ENCODE measurements around the gene TMCC2. TPM values are rescaled to one million over a fixed set of nuclear protein-coding genes. Genes with fewer than 3 reads are reported as not detected.
A peak's percentile ranks its signal among the peaks of the same experiment; 100 is the strongest.

TMCC2 gene
- total RNA-seq, 1 donor from 2014 or later: 6.2 TPM

DNA sequence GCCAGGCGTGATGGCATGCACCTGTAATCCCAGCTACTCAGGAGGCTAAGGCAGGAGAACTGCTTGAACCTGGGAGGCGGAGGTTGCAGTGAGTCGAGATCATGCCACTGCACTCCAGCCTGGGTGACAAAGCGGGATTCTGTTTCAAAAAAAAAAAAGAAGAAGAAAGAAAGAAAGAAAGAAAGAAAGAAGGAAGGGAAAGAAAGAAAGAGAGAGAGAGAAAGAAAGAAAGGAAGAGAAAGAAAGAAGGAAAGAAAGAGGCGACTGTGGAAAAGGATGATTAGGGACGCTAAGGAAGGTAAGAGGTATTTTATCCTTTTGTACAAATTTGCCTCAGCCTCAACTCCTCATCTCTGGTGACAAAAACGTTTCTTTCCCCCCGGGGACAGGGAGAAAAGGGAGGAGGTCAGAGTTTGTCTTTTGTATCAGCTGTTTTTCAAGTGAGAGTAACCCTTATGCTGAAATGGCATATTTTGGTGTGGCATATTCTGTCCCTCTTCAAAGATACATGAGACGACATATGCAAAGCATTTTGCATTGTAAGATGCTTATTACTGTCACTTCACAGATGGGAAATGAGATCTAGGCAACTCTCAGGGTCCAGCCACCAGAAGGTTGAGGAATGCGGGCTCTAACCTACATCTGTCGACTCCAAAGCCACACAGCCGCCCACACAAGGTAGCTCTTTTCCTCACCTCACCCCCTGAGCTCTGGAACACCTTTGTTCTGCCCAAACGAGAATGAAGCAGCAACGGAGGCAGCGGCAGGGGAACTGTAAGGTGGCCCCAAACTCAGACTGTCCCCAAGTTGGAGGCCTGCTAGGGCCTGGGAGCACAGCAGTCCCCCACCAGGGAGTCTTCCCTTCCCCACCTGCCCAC is 55.8 kb downstream of the TMCC2 start:
- Mint-ChIP-seq H3K27ac (peak overlapping the region; percentile 96), H3K27me3 (no peaks in the 10 kb centered on the region), H3K9me3 (no peaks in the 10 kb centered on the region), H3K4me3 (no peak overlapping the region), H3K36me3 (no peaks in the 10 kb centered on the region), H3K4me1 (ENCODE audit: unreplicated experiment) (peaks cover 35% of the 10 kb centered on the region)
- TF ChIP-seq, protein P1, sequence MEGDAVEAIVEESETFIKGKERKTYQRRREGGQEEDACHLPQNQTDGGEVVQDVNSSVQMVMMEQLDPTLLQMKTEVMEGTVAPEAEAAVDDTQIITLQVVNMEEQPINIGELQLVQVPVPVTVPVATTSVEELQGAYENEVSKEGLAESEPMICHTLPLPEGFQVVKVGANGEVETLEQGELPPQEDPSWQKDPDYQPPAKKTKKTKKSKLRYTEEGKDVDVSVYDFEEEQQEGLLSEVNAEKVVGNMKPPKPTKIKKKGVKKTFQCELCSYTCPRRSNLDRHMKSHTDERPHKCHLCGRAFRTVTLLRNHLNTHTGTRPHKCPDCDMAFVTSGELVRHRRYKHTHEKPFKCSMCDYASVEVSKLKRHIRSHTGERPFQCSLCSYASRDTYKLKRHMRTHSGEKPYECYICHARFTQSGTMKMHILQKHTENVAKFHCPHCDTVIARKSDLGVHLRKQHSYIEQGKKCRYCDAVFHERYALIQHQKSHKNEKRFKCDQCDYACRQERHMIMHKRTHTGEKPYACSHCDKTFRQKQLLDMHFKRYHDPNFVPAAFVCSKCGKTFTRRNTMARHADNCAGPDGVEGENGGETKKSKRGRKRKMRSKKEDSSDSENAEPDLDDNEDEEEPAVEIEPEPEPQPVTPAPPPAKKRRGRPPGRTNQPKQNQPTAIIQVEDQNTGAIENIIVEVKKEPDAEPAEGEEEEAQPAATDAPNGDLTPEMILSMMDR (conservative IDR thresholded peaks at IDR 0.05): no peak
- no peak for DNase-seq (ENCODE audit: extremely low spot score, unreplicated experiment)

DNA sequence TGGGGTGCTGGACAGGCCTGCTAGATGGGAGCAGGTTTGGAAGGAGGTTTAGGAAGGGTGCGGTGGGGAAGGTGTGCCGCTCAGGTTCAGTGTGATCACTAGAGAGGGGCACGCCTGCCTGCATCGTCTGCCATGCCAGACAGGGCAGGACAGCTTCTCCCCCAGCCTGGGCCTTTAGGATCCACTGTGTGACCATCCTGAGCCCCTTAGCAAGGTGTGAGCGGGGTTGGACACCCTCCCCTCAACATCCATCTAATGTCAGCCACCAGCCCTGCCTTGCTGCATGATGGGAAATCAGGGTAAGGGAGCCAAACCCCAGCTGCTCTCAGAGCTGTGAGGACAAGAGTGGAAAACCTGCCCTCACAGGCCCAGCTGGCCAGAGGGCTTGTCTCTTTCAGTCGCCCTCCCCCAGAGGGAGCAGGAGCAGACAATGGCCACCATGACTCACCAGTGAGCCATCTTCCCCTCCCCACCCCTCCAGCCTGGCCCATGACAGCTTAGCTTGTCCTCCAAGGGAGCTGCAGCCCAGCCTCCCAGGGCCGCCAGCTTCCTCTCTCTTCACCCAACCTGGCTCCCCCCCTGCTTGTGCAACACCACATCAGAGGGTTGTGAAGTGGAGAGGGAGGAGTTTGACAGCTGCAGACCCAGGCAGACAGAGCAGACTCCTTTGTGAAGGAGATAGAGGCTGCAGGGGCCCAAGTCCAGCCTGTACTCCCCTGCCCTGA is 56.8 kb downstream of the TMCC2 start:
- TF ChIP-seq, protein P1 (conservative IDR thresholded peaks at IDR 0.05): no peak
- peaks cover 35% of the 10 kb centered on the region for H3K4me1 Mint-ChIP-seq (ENCODE audit: unreplicated experiment)
- H3K9me3 Mint-ChIP-seq: no peaks in the 10 kb centered on the region
- no peaks in the 10 kb centered on the region for H3K36me3 Mint-ChIP-seq
- peak overlapping the region; percentile 96 for H3K27ac Mint-ChIP-seq
- H3K27me3 Mint-ChIP-seq: no peaks in the 10 kb centered on the region
- no peak for DNase-seq (ENCODE audit: extremely low spot score, unreplicated experiment)
- H3K4me3 Mint-ChIP-seq: peak overlapping the region; percentile 51

- Mint-ChIP-seq H3K9me3 (no peaks in the 10 kb centered on the region), H3K4me1 (ENCODE audit: unreplicated experiment) (peaks cover 35% of the 10 kb centered on the region)
- TF ChIP-seq, protein P1 (conservative IDR thresholded peaks at IDR 0.05): no peak
These were observed 57.8 kb downstream of the TMCC2 start for GRCh38 chr1:205285381-205286101.

GRCh38 chr1:205286335-205286950 is 58.7 kb downstream of the TMCC2 start:
- no peaks in the 10 kb centered on the region for H3K36me3 Mint-ChIP-seq
- TF ChIP-seq, protein P1 (conservative IDR thresholded peaks at IDR 0.05): no peak
- peaks cover 35% of the 10 kb centered on the region for H3K4me1 Mint-ChIP-seq (ENCODE audit: unreplicated experiment)
- no peak for DNase-seq (ENCODE audit: extremely low spot score, unreplicated experiment)
- no peaks in the 10 kb centered on the region for H3K9me3 Mint-ChIP-seq
- no peak overlapping the region for H3K4me3 Mint-ChIP-seq
- peak overlapping the region; percentile 53 for H3K27ac Mint-ChIP-seq
- H3K27me3 Mint-ChIP-seq: no peaks in the 10 kb centered on the region

More at GRCh38 chr1:205285381-205286101, 57.8 kb downstream of the TMCC2 start:
- Mint-ChIP-seq H3K36me3 (no peaks in the 10 kb centered on the region), H3K27ac (peak overlapping the region; percentile 96), H3K4me3 (no peak overlapping the region), H3K27me3 (no peaks in the 10 kb centered on the region)
- DNase-seq (ENCODE audit: extremely low spot score, unreplicated experiment): no peak

- no peaks in the 10 kb centered on the region for H3K27me3 Mint-ChIP-seq
- no peak overlapping the region for H3K27ac Mint-ChIP-seq
- no peaks in the 10 kb centered on the region for H3K36me3 Mint-ChIP-seq
- TF ChIP-seq, protein P1 (conservative IDR thresholded peaks at IDR 0.05): no peak
- H3K9me3 Mint-ChIP-seq: no peaks in the 10 kb centered on the region
- H3K4me1 Mint-ChIP-seq (ENCODE audit: unreplicated experiment): peaks cover 35% of the 10 kb centered on the region
- DNase-seq (ENCODE audit: extremely low spot score, unreplicated experiment): no peak
- H3K4me3 Mint-ChIP-seq: no peak overlapping the region
These were observed 59.3 kb downstream of the TMCC2 start for GRCh38 chr1:205287076-205287475.
